GM23338 (cell line): ENCODE data around the gene PLN. TPM values are rescaled to one million over a fixed set of nuclear protein-coding genes. Genes with fewer than 3 reads are reported as not detected.

ENCODE experiments used
- ATAC-seq: fragments of 200-7000 bp; cut with Tn5 transposase; 3 replicates; pipeline ENCODE4 v1.9.1; 2020
- DNase-seq: peaks from one replicate; pipeline ENCODE4 v3.0.0-alpha.2; 2015; ENCODE audit warnings: low spot score
- H2AFZ ChIP-seq: fragments of 200-600 bp; sonication (generic); 2 replicates; pipeline ENCODE4 v1.8.0; 2016; ENCODE audit warnings: antibody characterized with exemption, mild to moderate bottlenecking, moderate library complexity
- H3F3A ChIP-seq: fragments of 200-600 bp; sonication (generic); replicated peaks from 2 replicates; pipeline ENCODE4 v1.8.0; 2017; ENCODE audit warnings: antibody characterized with exemption, mixed run types, low read depth
- H3K27ac ChIP-seq: fragments of 200-600 bp; sonication (generic); 2 replicates; pipeline ENCODE4 v1.6.1; 2016; ENCODE audit warnings: low read depth
- H3K27me3 ChIP-seq: fragments of 200-600 bp; sonication (generic); 2 replicates; pipeline ENCODE4 v1.8.0; 2016; ENCODE audit warnings: mild to moderate bottlenecking, mixed run types, moderate library complexity; ENCODE audit not compliant: insufficient read depth
- H3K36me3 ChIP-seq: fragments of 200-600 bp; sonication (generic); 2 replicates; pipeline ENCODE4 v1.8.0; 2016; ENCODE audit warnings: mild to moderate bottlenecking; ENCODE audit not compliant: insufficient read depth
- H3K4me1 ChIP-seq: fragments of 200-600 bp; sonication (generic); 2 replicates; pipeline ENCODE4 v1.8.0; 2016; ENCODE audit warnings: mild to moderate bottlenecking, moderate library complexity; ENCODE audit not compliant: insufficient read depth
- H3K4me2 ChIP-seq: fragments of 200-600 bp; sonication (generic); 2 replicates; pipeline ENCODE4 v1.7.1; 2017; ENCODE audit warnings: mixed run types
- H3K4me3 ChIP-seq: fragments of 200-600 bp; sonication (generic); 2 replicates; pipeline ENCODE4 v1.6.1; 2016; ENCODE audit warnings: mixed run types
- H3K79me2 ChIP-seq: fragments of 200-600 bp; sonication (generic); replicated peaks from 2 replicates; pipeline ENCODE4 v1.8.0; 2017; ENCODE audit warnings: mild to moderate bottlenecking; ENCODE audit not compliant: insufficient read depth
- H3K9me2 ChIP-seq: fragments of 200-600 bp; sonication (generic); 2 replicates; pipeline ENCODE4 v1.8.0; 2017; ENCODE audit not compliant: insufficient read depth
- H4K20me1 ChIP-seq: fragments of 200-600 bp; sonication (generic); replicated peaks from 2 replicates; pipeline ENCODE4 v1.8.0; 2017; ENCODE audit warnings: mild to moderate bottlenecking; ENCODE audit not compliant: insufficient read depth
- H3K27ac Mint-ChIP-seq: 2 replicates; pipeline ENCODE4 v1.8.0; 2020; ENCODE audit warnings: inconsistent platforms, mild to moderate bottlenecking, moderate library complexity, mixed read lengths
- H3K27me3 Mint-ChIP-seq: 3 replicates; pipeline ENCODE4 v1.8.0; 2022; ENCODE audit warnings: low read depth, mild to moderate bottlenecking, moderate library complexity, mixed read lengths, inconsistent platforms; ENCODE audit not compliant: insufficient read depth, poor library complexity
- H3K36me3 Mint-ChIP-seq: 3 replicates; pipeline ENCODE4 v1.8.0; 2021; ENCODE audit warnings: low read depth, mild to moderate bottlenecking, inconsistent platforms, moderate library complexity, mixed read lengths
- H3K4me1 Mint-ChIP-seq: 3 replicates; pipeline ENCODE4 v1.8.0; 2020; ENCODE audit warnings: mild to moderate bottlenecking, inconsistent platforms, mixed read lengths
- H3K4me3 Mint-ChIP-seq: 3 replicates; pipeline ENCODE4 v1.8.0; 2021; ENCODE audit warnings: moderate library complexity, mild to moderate bottlenecking, inconsistent platforms, mixed read lengths
- H3K9me3 Mint-ChIP-seq: 3 replicates; pipeline ENCODE4 v1.8.0; 2020; ENCODE audit warnings: moderate library complexity, mild to moderate bottlenecking, inconsistent platforms, mixed read lengths
- JUNB ChIP-seq: IDR thresholded peaks from one replicate; pipeline ENCODE4 v1.6.1; 2016; ENCODE audit warnings: antibody characterized with exemption; ENCODE audit not compliant: unreplicated experiment
- NANOG ChIP-seq: IDR thresholded peaks from 2 replicates; pipeline ENCODE4 v1.6.1; 2016; ENCODE audit warnings: antibody characterized with exemption, borderline replicate concordance
- polyA plus RNA-seq: library from polyadenylated mRNA; unstranded; fragments of >200 nt; fragmentation: Nextera tagmentation; extraction: Ambion mirVana; gene quantifications from 2 replicates; pipeline ENCODE4 v1.2.1, GENCODE V29; 2016
- total RNA-seq: library from RNA; depleted of rRNA; stranded (reverse); fragments of >200 nt; shearing (Covaris generic); gene quantifications from 2 replicates; pipeline ENCODE4 v1.2.3, GENCODE V29; 2014
- TF ChIP-seq, protein P1 (sequence below): IDR thresholded peaks from one replicate; pipeline ENCODE4 v1.6.1; 2018; ENCODE audit warnings: antibody characterized with exemption; ENCODE audit not compliant: unreplicated experiment
- TF ChIP-seq, protein P2 (sequence below): IDR thresholded peaks from 2 replicates; pipeline ENCODE4 v1.6.1; 2016; ENCODE audit warnings: antibody characterized with exemption
- TF ChIP-seq, protein P3 (sequence below), 2 experiments: fragments of 200-600 bp in 1 of 2; sonication (generic) in 1 of 2; conservative IDR thresholded peaks; 2 replicates each; pipeline versions ENCODE4 v1.5.1 to v1.6.1; 2016 to 2017; ENCODE audit warnings: antibody characterized with exemption in 2 of 2, low read depth in 2 of 2, mild to moderate bottlenecking in 2 of 2, moderate library complexity in 1 of 2

PLN gene
- total and polyA plus RNA-seq, 2 experiments from 2014 or later = 0.10 TPM; not detected in 1

GRCh38 chr6:118500130-118501015 lies 47.7 kb upstream of the PLN start:
- DNase-seq (no peak), ATAC-seq (no peak)
- Mint-ChIP-seq H3K36me3 (peaks cover 21% of the 10 kb centered on the region; the same call in 2 of the 3 replicates), H3K4me1 (no peaks in the 10 kb centered on the region), H3K27ac (no peak overlapping the region), H3K27me3 (peaks cover 3% of the 10 kb centered on the region), H3K4me3 (no peak overlapping the region), H3K9me3 (peaks cover 11% of the 10 kb centered on the region)
- H3K79me2 ChIP-seq = 0 out of 2 replicates have a peak, but pooled peaks cover 2% of the 10 kb centered on the region
- no peak overlapping the region for H2AFZ ChIP-seq
- no peaks in the 10 kb centered on the region for H3K9me2 ChIP-seq
- no peaks in the 10 kb centered on the region; the same call in 1 of the 2 replicates for H3K36me3 ChIP-seq
- no peak overlapping the region for H3K4me2 ChIP-seq
- H4K20me1 ChIP-seq = no peaks in the 10 kb centered on the region
- no peaks in the 10 kb centered on the region for H3K27me3 ChIP-seq
- H3K27ac ChIP-seq = no peak overlapping the region
- no peaks in the 10 kb centered on the region for H3F3A ChIP-seq
- no peak overlapping the region for H3K4me3 ChIP-seq
- TF ChIP-seq NANOG = no peak
- TF ChIP-seq, protein P1, sequence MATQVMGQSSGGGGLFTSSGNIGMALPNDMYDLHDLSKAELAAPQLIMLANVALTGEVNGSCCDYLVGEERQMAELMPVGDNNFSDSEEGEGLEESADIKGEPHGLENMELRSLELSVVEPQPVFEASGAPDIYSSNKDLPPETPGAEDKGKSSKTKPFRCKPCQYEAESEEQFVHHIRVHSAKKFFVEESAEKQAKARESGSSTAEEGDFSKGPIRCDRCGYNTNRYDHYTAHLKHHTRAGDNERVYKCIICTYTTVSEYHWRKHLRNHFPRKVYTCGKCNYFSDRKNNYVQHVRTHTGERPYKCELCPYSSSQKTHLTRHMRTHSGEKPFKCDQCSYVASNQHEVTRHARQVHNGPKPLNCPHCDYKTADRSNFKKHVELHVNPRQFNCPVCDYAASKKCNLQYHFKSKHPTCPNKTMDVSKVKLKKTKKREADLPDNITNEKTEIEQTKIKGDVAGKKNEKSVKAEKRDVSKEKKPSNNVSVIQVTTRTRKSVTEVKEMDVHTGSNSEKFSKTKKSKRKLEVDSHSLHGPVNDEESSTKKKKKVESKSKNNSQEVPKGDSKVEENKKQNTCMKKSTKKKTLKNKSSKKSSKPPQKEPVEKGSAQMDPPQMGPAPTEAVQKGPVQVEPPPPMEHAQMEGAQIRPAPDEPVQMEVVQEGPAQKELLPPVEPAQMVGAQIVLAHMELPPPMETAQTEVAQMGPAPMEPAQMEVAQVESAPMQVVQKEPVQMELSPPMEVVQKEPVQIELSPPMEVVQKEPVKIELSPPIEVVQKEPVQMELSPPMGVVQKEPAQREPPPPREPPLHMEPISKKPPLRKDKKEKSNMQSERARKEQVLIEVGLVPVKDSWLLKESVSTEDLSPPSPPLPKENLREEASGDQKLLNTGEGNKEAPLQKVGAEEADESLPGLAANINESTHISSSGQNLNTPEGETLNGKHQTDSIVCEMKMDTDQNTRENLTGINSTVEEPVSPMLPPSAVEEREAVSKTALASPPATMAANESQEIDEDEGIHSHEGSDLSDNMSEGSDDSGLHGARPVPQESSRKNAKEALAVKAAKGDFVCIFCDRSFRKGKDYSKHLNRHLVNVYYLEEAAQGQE = no peak
- TF ChIP-seq, protein P2, sequence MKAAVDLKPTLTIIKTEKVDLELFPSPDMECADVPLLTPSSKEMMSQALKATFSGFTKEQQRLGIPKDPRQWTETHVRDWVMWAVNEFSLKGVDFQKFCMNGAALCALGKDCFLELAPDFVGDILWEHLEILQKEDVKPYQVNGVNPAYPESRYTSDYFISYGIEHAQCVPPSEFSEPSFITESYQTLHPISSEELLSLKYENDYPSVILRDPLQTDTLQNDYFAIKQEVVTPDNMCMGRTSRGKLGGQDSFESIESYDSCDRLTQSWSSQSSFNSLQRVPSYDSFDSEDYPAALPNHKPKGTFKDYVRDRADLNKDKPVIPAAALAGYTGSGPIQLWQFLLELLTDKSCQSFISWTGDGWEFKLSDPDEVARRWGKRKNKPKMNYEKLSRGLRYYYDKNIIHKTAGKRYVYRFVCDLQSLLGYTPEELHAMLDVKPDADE = no peak
- no peaks in the 10 kb centered on the region for H3K4me1 ChIP-seq

GRCh38 chr6:118501099-118501498 lies 47.0 kb upstream of the PLN start:
- Mint-ChIP-seq H3K4me3 (no peak overlapping the region), H3K9me3 (peaks cover 11% of the 10 kb centered on the region), H3K27ac (no peak overlapping the region), H3K36me3 (peaks cover 21% of the 10 kb centered on the region; the same call in 2 of the 3 replicates), H3K27me3 (peaks cover 3% of the 10 kb centered on the region), H3K4me1 (no peaks in the 10 kb centered on the region)
- Histone ChIP-seq H3K9me2 (no peaks in the 10 kb centered on the region), H3K27ac (no peak overlapping the region), H3F3A (no peaks in the 10 kb centered on the region), H2AFZ (no peak overlapping the region), H3K27me3 (no peaks in the 10 kb centered on the region), H4K20me1 (no peaks in the 10 kb centered on the region), H3K4me1 (no peaks in the 10 kb centered on the region), H3K79me2 (0 out of 2 replicates have a peak, but pooled peaks cover 2% of the 10 kb centered on the region), H3K36me3 (no peaks in the 10 kb centered on the region; the same call in 1 of the 2 replicates), H3K4me3 (no peak overlapping the region), H3K4me2 (no peak overlapping the region)
- TF ChIP-seq, protein P3, sequence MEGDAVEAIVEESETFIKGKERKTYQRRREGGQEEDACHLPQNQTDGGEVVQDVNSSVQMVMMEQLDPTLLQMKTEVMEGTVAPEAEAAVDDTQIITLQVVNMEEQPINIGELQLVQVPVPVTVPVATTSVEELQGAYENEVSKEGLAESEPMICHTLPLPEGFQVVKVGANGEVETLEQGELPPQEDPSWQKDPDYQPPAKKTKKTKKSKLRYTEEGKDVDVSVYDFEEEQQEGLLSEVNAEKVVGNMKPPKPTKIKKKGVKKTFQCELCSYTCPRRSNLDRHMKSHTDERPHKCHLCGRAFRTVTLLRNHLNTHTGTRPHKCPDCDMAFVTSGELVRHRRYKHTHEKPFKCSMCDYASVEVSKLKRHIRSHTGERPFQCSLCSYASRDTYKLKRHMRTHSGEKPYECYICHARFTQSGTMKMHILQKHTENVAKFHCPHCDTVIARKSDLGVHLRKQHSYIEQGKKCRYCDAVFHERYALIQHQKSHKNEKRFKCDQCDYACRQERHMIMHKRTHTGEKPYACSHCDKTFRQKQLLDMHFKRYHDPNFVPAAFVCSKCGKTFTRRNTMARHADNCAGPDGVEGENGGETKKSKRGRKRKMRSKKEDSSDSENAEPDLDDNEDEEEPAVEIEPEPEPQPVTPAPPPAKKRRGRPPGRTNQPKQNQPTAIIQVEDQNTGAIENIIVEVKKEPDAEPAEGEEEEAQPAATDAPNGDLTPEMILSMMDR (conservative IDR thresholded peaks at IDR 0.05; ENCODE audit: low read depth in 2 of 2) = no peak
- TF ChIP-seq JUNB (no peak), NANOG (no peak)
- DNase-seq (no peak), ATAC-seq (no peak)
